Tibial nerve (tissue), 4 donors: Measurements from ENCODE around the gene CCNH. TPM values are rescaled to one million over a fixed set of nuclear protein-coding genes. Genes with fewer than 3 reads are reported as not detected.

Experiments
- DNase-seq, 2 donors: peaks; one replicate each; pipeline ENCODE4 v3.0.0-alpha.2; 2019; ENCODE audit warnings: low spot score in 2 of 2
- H3K27ac ChIP-seq, 4 donors: fragments of 200-600 bp; sonication (generic) in 3 of 4; one replicate each; pipeline ENCODE4 v1.5.1; 2017 to 2019; ENCODE audit warnings: mild to moderate bottlenecking in 1 of 4
- H3K27me3 ChIP-seq, 2 donors: fragments of 200-600 bp; sonication (generic) in 1 of 2; one replicate each; pipeline versions ENCODE4 v1.5.1 to v1.6.0; 2017 to 2019
- H3K36me3 ChIP-seq, 3 donors: fragments of 200-600 bp; sonication (generic); one replicate each; pipeline ENCODE4 v1.5.1; 2018 to 2019
- H3K4me1 ChIP-seq, 4 donors: fragments of 200-600 bp; sonication (generic) in 3 of 4; one replicate each; pipeline ENCODE4 v1.5.1; 2017 to 2019
- H3K4me3 ChIP-seq, 4 donors: fragments of 200-600 bp; sonication (generic) in 3 of 4; one replicate each; pipeline ENCODE4 v1.5.1; 2017 to 2019; ENCODE audit warnings: mild to moderate bottlenecking in 1 of 4, moderate library complexity in 1 of 4
- H3K9me3 ChIP-seq, 4 donors: fragments of 200-600 bp; sonication (generic) in 3 of 4; one replicate each; pipeline ENCODE4 v1.5.1; 2017 to 2019
- CTCF ChIP-seq, 5 experiments: fragments of 200-600 bp in 3 of 5; fragments of 450-650 bp in 2 of 5; sonication (generic) in 3 of 5; IDR thresholded peaks; one replicate each; pipeline ENCODE4 v1.5.1; 2016 to 2019; ENCODE audit warnings: antibody characterized with exemption in 5 of 5, mild to moderate bottlenecking in 3 of 5, moderate library complexity in 2 of 5
- EP300 ChIP-seq, 2 donors: sonication (generic); formaldehyde crosslinking; IDR thresholded peaks; one replicate each; pipeline ENCODE4 v1.6.1; 2017; ENCODE audit warnings: antibody characterized with exemption in 2 of 2, mild to moderate bottlenecking in 1 of 2
- POLR2A ChIP-seq, 2 donors: fragments of 450-650 bp; IDR thresholded peaks; one replicate each; pipeline ENCODE4 v1.6.1; 2017; ENCODE audit warnings: antibody characterized with exemption in 2 of 2, mild to moderate bottlenecking in 2 of 2, moderate library complexity in 2 of 2
- WGBS, 2 donors: methylation state at CpG; one replicate each; pipeline ENCODE4 v1.1.5; 2018; 5-methylcytosine and 5-hydroxymethylcytosine counted together
- total RNA-seq, 4 donors: library from RNA; depleted of rRNA; stranded (reverse); fragments of >200 nt; gene quantifications; one replicate each; pipeline ENCODE4 v1.1.0, GENCODE V29; 2016

Gene CCNH
- total RNA-seq, 4 donors from 2014 or later, result 116 to 183 (median 158) TPM

GRCh38 chr5:87432460-87432859 lies 19.7 kb upstream of the CCNH start:
- 56 to 71% methylated on average over 2 of the region's 2 CpGs for WGBS, 2 donors
- H3K9me3 ChIP-seq, result no peaks in the 10 kb centered on the region
- no peaks in the 10 kb centered on the region for H3K4me1 ChIP-seq
- no peak overlapping the region for H3K27ac ChIP-seq
- no peak overlapping the region for H3K4me3 ChIP-seq
- H3K27me3 ChIP-seq, result no peaks in the 10 kb centered on the region
- TF ChIP-seq EP300 (IDR thresholded peaks at IDR 0.05), result no peak
- TF ChIP-seq CTCF (IDR thresholded peaks at IDR 0.05), result no peak
- H3K36me3 ChIP-seq, result no peaks in the 10 kb centered on the region
- DNase-seq, result no peak

GRCh38 chr5:87430863-87431457 lies 18.2 kb upstream of the CCNH start:
- TF ChIP-seq EP300 (IDR thresholded peaks at IDR 0.05), result no peak
- no peaks in the 10 kb centered on the region for H3K4me1 ChIP-seq
- no peaks in the 10 kb centered on the region for H3K27me3 ChIP-seq
- no peaks in the 10 kb centered on the region for H3K36me3 ChIP-seq
- no peak for DNase-seq
- no peaks in the 10 kb centered on the region for H3K9me3 ChIP-seq
- no peak overlapping the region for H3K27ac ChIP-seq
- H3K4me3 ChIP-seq, result no peak overlapping the region

- 71 to 78% methylated on average over 1 of the region's 1 CpG for WGBS, 2 donors
- Histone ChIP-seq H3K36me3 (no peaks in the 10 kb centered on the region), H3K4me3 (no peak overlapping the region), H3K4me1 (no peaks in the 10 kb centered on the region), H3K9me3 (no peaks in the 10 kb centered on the region), H3K27me3 (no peaks in the 10 kb centered on the region), H3K27ac (no peak overlapping the region)
- DNase-seq, result no peak
- TF ChIP-seq EP300 (IDR thresholded peaks at IDR 0.05) (no peak), POLR2A (IDR thresholded peaks at IDR 0.05) (no peak), CTCF (IDR thresholded peaks at IDR 0.05) (no peak)
These were observed 11.0 kb upstream of the CCNH start for GRCh38 chr5:87423755-87424154.

DNA sequence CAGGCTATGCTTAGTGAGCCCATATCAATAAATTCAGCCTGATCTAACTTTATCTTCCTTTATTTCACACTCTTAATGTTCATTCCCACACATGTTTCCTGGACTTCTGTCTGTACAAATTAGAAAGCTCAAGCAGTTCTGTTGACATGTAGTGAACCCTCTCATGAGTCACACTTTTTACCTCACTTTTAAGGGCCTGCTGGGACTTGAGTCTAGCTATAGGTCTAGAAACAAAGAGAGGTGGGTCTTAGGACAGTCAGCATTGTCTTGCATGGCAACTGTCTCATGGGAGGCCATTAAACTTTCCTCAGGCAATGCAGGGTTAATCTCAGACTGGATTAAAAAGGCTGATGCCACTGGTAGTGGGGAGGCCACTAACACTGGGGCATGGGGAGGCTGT lies 8.6 kb upstream of the CCNH start:
- Histone ChIP-seq H3K27me3 (no peaks in the 10 kb centered on the region), H3K27ac (no peak overlapping the region), H3K4me1 (no peaks in the 10 kb centered on the region), H3K4me3 (no peak overlapping the region), H3K9me3 (no peaks in the 10 kb centered on the region), H3K36me3 (no peaks in the 10 kb centered on the region)
- no peak for DNase-seq
- no peak for TF ChIP-seq POLR2A (IDR thresholded peaks at IDR 0.05)
- no peak for TF ChIP-seq CTCF (IDR thresholded peaks at IDR 0.05)
- TF ChIP-seq EP300 (IDR thresholded peaks at IDR 0.05), result no peak

DNA sequence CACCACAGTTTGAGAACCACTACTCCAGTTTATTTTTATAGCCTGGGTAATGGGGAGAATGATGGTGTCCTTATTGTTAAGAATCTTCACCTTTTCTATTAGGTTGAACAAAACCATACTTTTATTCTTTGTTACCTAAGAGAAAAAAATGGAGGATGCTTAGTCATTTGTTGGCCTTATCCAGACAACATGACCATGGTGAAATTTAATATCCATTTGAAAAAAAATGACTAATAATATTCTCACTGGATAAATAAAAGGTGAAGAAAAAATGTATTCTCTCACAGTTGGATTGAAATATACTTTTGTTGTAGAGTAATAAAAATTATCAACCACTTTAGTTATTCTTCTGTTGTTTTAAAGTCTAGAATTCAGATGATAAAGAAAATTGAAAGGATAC lies 5.8 kb upstream of the CCNH start:
- no peaks in the 10 kb centered on the region for H3K9me3 ChIP-seq
- no peak overlapping the region for H3K27ac ChIP-seq
- H3K4me3 ChIP-seq, result no peak overlapping the region
- H3K4me1 ChIP-seq, result peaks cover 0 to 5% (median 2%) of the 10 kb centered on the region in 4 donors
- H3K27me3 ChIP-seq, result no peaks in the 10 kb centered on the region
- no peaks in the 10 kb centered on the region for H3K36me3 ChIP-seq
- DNase-seq, result no peak
- TF ChIP-seq POLR2A (IDR thresholded peaks at IDR 0.05) (no peak), CTCF (IDR thresholded peaks at IDR 0.05) (no peak), EP300 (IDR thresholded peaks at IDR 0.05) (no peak)

DNA sequence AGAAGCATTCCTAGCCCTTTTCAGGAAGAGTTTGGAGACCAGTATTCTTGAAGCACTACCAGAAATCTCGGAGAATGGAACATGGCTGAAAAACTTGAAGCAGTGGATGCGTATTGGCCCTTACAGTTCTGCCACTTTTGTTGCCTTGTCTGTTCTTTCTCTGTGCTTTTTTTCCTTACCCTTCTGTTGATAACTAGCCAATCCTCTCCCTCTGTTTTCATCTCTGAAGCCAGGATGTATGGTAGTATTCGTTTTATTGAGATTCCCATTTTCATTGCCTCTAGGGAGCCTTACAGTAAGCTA lies 564 bp upstream of the CCNH start:
- H3K9me3 ChIP-seq, result no peaks in the 10 kb centered on the region
- H3K4me1 ChIP-seq, result peaks cover 0 to 43% (median 10%) of the 10 kb centered on the region in 4 donors
- peak overlapping the region; percentile 97 to 100 (median 98) for H3K27ac ChIP-seq
- peaks cover 0 to 12% (median 0%) of the 10 kb centered on the region in 3 donors for H3K36me3 ChIP-seq
- TF ChIP-seq CTCF (IDR thresholded peaks at IDR 0.05) (no peak), EP300 (IDR thresholded peaks at IDR 0.05) (no peak), POLR2A (IDR thresholded peaks at IDR 0.05) (no peak)
- DNase-seq, result no peak
- H3K4me3 ChIP-seq, result peak overlapping the region; percentile 66 to 96 (median 88)
- WGBS, 2 donors, result 32 to 54% methylated on average over 3 of the region's 3 CpGs
- H3K27me3 ChIP-seq, result no peaks in the 10 kb centered on the region
